SU-DHL-6 (cell line): ENCODE data around the gene TMCO4.

Experiments used
- H2AFZ ChIP-seq: fragments of 200-600 bp; sonication (generic); 2 replicates; pipeline ENCODE4 v1.6.1; 2014; ENCODE audit warnings: low read depth, mild to moderate bottlenecking, moderate library complexity, mixed read lengths, antibody characterized with exemption, low read length; ENCODE audit not compliant: severe bottlenecking
- H3F3A ChIP-seq: fragments of 200-600 bp; shearing (Covaris generic); 2 replicates; pipeline ENCODE4 v1.6.0; 2016; ENCODE audit warnings: antibody characterized with exemption, mild to moderate bottlenecking; ENCODE audit not compliant: insufficient read depth
- H3K27ac ChIP-seq: fragments of 200-600 bp; sonication (generic); 2 replicates; pipeline ENCODE4 v1.5.1; 2016; ENCODE audit warnings: low read depth, mild to moderate bottlenecking, low read length, moderate library complexity, mixed read lengths
- H3K27me3 ChIP-seq: fragments of 200-600 bp; sonication (generic), shearing (Covaris generic); 2 replicates; pipeline ENCODE4 v1.6.0; 2014; ENCODE audit warnings: mild to moderate bottlenecking, low read length
- H3K36me3 ChIP-seq: fragments of 200-600 bp; sonication (generic); 2 replicates; pipeline ENCODE4 v1.6.1; 2014; ENCODE audit warnings: mild to moderate bottlenecking, low read length, mixed read lengths
- H3K4me2 ChIP-seq: fragments of 300-600, 200-600 bp; shearing (Covaris generic), sonication (generic); 2 replicates; pipeline ENCODE4 v1.6.0; 2014; ENCODE audit warnings: low read length, low read depth, mild to moderate bottlenecking; ENCODE audit not compliant: poor library complexity, severe bottlenecking
- H3K4me3 ChIP-seq: fragments of 200-600 bp; sonication (generic); 2 replicates; pipeline ENCODE4 v1.5.1; 2014; ENCODE audit warnings: antibody characterized with exemption, low read length, mild to moderate bottlenecking, mixed read lengths; ENCODE audit not compliant: insufficient read depth, poor library complexity, severe bottlenecking
- H3K79me2 ChIP-seq: fragments of 200-600 bp; sonication (generic); 2 replicates; pipeline ENCODE4 v1.6.1; 2014; ENCODE audit warnings: mild to moderate bottlenecking, low read length, moderate library complexity; ENCODE audit not compliant: insufficient read depth
- H3K9ac ChIP-seq: fragments of 200-600 bp; sonication (generic); 2 replicates; pipeline ENCODE4 v1.7.0; 2014; ENCODE audit warnings: mild to moderate bottlenecking, low read length
- H3K9me2 ChIP-seq: fragments of 200-600 bp; sonication (generic); replicated peaks from 2 replicates; pipeline ENCODE4 v1.6.1; 2014; ENCODE audit warnings: low read length; ENCODE audit not compliant: insufficient read depth
- H3K9me3 ChIP-seq: fragments of 200-600 bp; sonication (generic); 2 replicates; pipeline ENCODE4 v1.6.1; 2014; ENCODE audit warnings: low read length, mixed read lengths; ENCODE audit not compliant: insufficient read depth
- H4K20me1 ChIP-seq: fragments of 200-600 bp; sonication (generic); 2 replicates; pipeline ENCODE4 v1.6.1; 2014; ENCODE audit warnings: low read depth, mild to moderate bottlenecking, antibody characterized with exemption, low read length, moderate library complexity, mixed read lengths
- CTCF ChIP-seq: fragments of 200-600 bp; sonication (generic); IDR thresholded peaks from one replicate; pipeline ENCODE4 v1.5.1; 2017; ENCODE audit warnings: antibody characterized with exemption, mild to moderate bottlenecking, low read length, moderate library complexity; ENCODE audit not compliant: insufficient read depth, poor library complexity, severe bottlenecking
- EZH2phosphoT487 ChIP-seq: fragments of 200-600 bp; sonication (generic), shearing (Covaris generic); conservative IDR thresholded peaks from 2 replicates; pipeline ENCODE4 v1.6.1; 2018; ENCODE audit warnings: mild to moderate bottlenecking, antibody characterized with exemption, low read length, moderate library complexity, mixed read lengths

The TMCO4 gene

GRCh38 chr1:19809044-19809750, 9.5 kb upstream of the TMCO4 start:
- H3K36me3 ChIP-seq = no peaks in the 10 kb centered on the region
- H3K27me3 ChIP-seq = no peaks in the 10 kb centered on the region
- H3K79me2 ChIP-seq = no peaks in the 10 kb centered on the region
- H3F3A ChIP-seq = no peaks in the 10 kb centered on the region
- TF ChIP-seq CTCF (no peak), EZH2phosphoT487 (no peak)
- H3K27ac ChIP-seq = no peak overlapping the region
- H3K4me2 ChIP-seq = no peak overlapping the region
- H3K9me2 ChIP-seq = no peaks in the 10 kb centered on the region
- H4K20me1 ChIP-seq = no peaks in the 10 kb centered on the region
- H2AFZ ChIP-seq = no peak overlapping the region
- H3K9me3 ChIP-seq = no peaks in the 10 kb centered on the region
- H3K9ac ChIP-seq = no peak overlapping the region
- no peak overlapping the region for H3K4me3 ChIP-seq

GRCh38 chr1:19808351-19808750, 8.6 kb upstream of the TMCO4 start:
- Histone ChIP-seq H4K20me1 (no peaks in the 10 kb centered on the region), H3K27ac (no peak overlapping the region), H3K36me3 (no peaks in the 10 kb centered on the region), H3K9ac (no peak overlapping the region), H3K9me2 (no peaks in the 10 kb centered on the region), H3K4me2 (no peak overlapping the region), H3K4me3 (no peak overlapping the region), H3K9me3 (no peaks in the 10 kb centered on the region), H3F3A (no peaks in the 10 kb centered on the region), H3K27me3 (no peaks in the 10 kb centered on the region), H2AFZ (no peak overlapping the region), H3K79me2 (no peaks in the 10 kb centered on the region)
- TF ChIP-seq CTCF (no peak), EZH2phosphoT487 (no peak)

- Histone ChIP-seq H3K27me3 (no peaks in the 10 kb centered on the region), H3K9me2 (no peaks in the 10 kb centered on the region), H3K36me3 (no peaks in the 10 kb centered on the region), H3K9ac (no peak overlapping the region), H2AFZ (no peak overlapping the region), H3K9me3 (no peaks in the 10 kb centered on the region), H3K79me2 (no peaks in the 10 kb centered on the region), H4K20me1 (no peaks in the 10 kb centered on the region), H3K4me2 (no peak overlapping the region), H3K27ac (no peak overlapping the region), H3K4me3 (no peak overlapping the region), H3F3A (no peaks in the 10 kb centered on the region)
- no peak for TF ChIP-seq CTCF
- TF ChIP-seq EZH2phosphoT487 = no peak
These were observed 5.1 kb upstream of the TMCO4 start for GRCh38 chr1:19804831-19805251.
